GM13977 (cell line): ENCODE data around the gene REL.

Experiments used
- DNase-seq: peaks from one replicate; pipeline ENCODE4 v3.0.0; 2012; ENCODE audit warnings: low spot score
- CTCF ChIP-seq: IDR thresholded peaks from 2 replicates; pipeline ENCODE4 v1.5.1; 2012; ENCODE audit warnings: mild to moderate bottlenecking, control low read depth; ENCODE audit not compliant: insufficient read depth; ENCODE audit errors: extremely low read depth, missing control alignments
- in situ Hi-C: fragments of 300-500 bp; cut with MboI; formaldehyde crosslinking; loops from one replicate; pipeline ENCODE4 v1.12.0; 2022; ENCODE audit warnings: low sequenced_read_pairs, low pct_unique_long_range_greater_than_20kb, mixed read lengths, inconsistent platforms; ENCODE audit not compliant: unreplicated experiment

Gene REL

GRCh38 chr2:60867007-60867406 is 14.4 kb upstream of the REL start:
- DNase-seq: no peak
- no peak for TF ChIP-seq CTCF
- in situ Hi-C loops: no loop called here

GRCh38 chr2:60867848-60868247 is 13.5 kb upstream of the REL start:
- in situ Hi-C loops: no loop called here
- no peak for DNase-seq
- TF ChIP-seq CTCF: no peak

GRCh38 chr2:60868589-60869273 is 12.6 kb upstream of the REL start:
- no peak for DNase-seq
- no peak for TF ChIP-seq CTCF
- in situ Hi-C loops: no loop called here

- no peak for TF ChIP-seq CTCF
- DNase-seq: peak; percentile 31
- in situ Hi-C loops: no loop called here
Measured at GRCh38 chr2:60872510-60872928, 8.9 kb upstream of the REL start.

GRCh38 chr2:60873381-60873780 is 8.0 kb upstream of the REL start:
- DNase-seq: peak; percentile 71
- in situ Hi-C loops: no loop called here
- no peak for TF ChIP-seq CTCF

- no peak for TF ChIP-seq CTCF
- no peak for DNase-seq
- in situ Hi-C loops: no loop called here
Measured at GRCh38 chr2:60875520-60875919, 5.9 kb upstream of the REL start.
